ENCODE data around the gene CLDN20.

The CLDN20 gene

DNA sequence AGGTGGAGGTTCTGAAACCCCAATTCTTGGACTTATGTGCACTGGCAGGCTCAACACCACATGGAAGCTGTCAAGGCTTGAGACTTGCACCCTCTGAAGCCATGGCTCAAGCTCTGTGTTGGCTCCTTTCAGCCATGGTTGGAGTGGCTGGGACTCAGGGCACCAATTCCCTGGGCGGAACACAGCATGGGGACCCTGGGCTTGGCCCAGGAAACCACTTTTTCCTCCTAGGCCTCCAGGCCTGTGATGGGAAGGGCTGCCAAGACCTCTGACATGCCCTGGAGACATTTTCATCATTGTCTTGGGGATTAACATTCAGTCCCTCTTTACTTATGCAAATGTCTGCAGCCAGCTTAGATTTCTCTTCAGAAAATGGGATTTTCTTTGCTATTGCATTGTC lies 26.2 kb upstream of the CLDN20 start:
- Histone ChIP-seq H3K27ac (no peak overlapping the region), H3K36me3 (peaks cover 37% of the 10 kb centered on the region), H3K9me3 (ENCODE audit: severe bottlenecking) (peaks cover 6% of the 10 kb centered on the region), H3K27me3 (ENCODE audit: insufficient read depth, low read depth, severe bottlenecking) (no peaks in the 10 kb centered on the region), H3K4me3 (ENCODE audit: low read depth, low read length) (no peak overlapping the region)
- DNase-seq: no peak
- TF ChIP-seq, protein P1, sequence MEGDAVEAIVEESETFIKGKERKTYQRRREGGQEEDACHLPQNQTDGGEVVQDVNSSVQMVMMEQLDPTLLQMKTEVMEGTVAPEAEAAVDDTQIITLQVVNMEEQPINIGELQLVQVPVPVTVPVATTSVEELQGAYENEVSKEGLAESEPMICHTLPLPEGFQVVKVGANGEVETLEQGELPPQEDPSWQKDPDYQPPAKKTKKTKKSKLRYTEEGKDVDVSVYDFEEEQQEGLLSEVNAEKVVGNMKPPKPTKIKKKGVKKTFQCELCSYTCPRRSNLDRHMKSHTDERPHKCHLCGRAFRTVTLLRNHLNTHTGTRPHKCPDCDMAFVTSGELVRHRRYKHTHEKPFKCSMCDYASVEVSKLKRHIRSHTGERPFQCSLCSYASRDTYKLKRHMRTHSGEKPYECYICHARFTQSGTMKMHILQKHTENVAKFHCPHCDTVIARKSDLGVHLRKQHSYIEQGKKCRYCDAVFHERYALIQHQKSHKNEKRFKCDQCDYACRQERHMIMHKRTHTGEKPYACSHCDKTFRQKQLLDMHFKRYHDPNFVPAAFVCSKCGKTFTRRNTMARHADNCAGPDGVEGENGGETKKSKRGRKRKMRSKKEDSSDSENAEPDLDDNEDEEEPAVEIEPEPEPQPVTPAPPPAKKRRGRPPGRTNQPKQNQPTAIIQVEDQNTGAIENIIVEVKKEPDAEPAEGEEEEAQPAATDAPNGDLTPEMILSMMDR (IDR thresholded peaks at IDR 0.05; ENCODE audit: low read depth, low read length): no peak

DNA sequence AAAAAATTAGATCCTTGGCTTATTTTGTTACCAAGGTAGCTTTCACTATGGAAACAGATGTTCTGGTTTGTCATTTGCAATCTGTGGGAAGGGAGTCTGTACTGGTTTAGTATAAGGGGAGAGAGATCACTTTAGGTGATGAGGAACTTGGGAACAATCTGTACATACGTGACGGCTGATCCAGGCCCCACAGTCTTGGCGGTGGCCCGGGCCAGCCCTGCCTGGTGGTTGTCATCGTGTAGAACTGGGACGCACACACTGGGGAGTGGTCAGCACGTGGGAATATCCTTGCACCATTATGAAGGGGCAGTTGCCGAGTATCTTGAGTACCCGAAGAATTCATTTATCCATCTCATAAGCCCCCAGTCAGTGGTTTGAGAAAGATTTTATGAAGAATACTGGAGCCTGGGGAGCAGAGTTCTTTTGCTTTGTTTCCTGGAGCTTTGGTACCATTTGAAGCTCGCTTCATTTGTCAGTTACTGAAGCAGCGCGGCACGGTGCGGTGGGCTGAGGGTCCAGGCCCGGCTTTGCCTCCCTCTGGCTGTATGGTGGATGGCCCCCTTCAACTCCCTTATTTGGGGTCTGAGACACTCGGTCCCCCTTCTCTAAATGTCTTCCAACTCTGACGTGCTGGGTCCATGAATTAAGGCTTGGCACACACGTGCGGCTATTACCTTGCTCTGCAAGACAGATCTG lies 22.8 kb upstream of the CLDN20 start:
- H3K4me3 ChIP-seq (ENCODE audit: low read depth, low read length): no peak overlapping the region

DNA sequence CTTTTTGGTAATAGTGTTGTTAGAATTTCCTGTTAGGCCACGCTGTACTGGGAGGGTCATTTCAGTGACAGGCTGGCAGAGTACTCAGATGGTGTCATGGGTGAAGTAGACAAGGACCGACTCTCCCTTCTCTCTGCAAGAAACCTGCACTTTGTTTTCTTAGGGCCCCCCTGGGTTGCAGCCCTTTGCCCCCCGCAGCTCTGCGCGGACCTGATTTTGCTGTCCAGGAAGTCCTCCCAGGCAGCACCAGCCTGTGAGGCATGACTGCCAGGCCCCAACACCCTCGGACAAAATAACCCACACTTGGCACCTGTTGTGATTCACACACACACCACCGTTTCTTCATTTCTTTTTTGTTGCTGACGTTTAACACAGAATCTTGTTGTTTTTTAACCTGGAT lies 21.8 kb upstream of the CLDN20 start:
- DNase-seq: no peak
- TF ChIP-seq, protein P1 (IDR thresholded peaks at IDR 0.05; ENCODE audit: low read depth, low read length): no peak
- H3K27ac ChIP-seq: no peak overlapping the region
- H3K27me3 ChIP-seq (ENCODE audit: insufficient read depth, low read depth, severe bottlenecking): no peaks in the 10 kb centered on the region
- H3K9me3 ChIP-seq (ENCODE audit: severe bottlenecking): peaks cover 6% of the 10 kb centered on the region
- no peak overlapping the region for H3K4me3 ChIP-seq (ENCODE audit: low read depth, low read length)
- peaks cover 56% of the 10 kb centered on the region for H3K36me3 ChIP-seq

More for the DNA sequence above, 22.8 kb upstream of the CLDN20 start:
- H3K36me3 ChIP-seq: peaks cover 48% of the 10 kb centered on the region
- H3K27me3 ChIP-seq (ENCODE audit: insufficient read depth, low read depth, severe bottlenecking): no peaks in the 10 kb centered on the region
- H3K9me3 ChIP-seq (ENCODE audit: severe bottlenecking): peaks cover 6% of the 10 kb centered on the region
- TF ChIP-seq, protein P1 (IDR thresholded peaks at IDR 0.05; ENCODE audit: low read depth, low read length): no peak
- no peak overlapping the region for H3K27ac ChIP-seq
- no peak for DNase-seq

DNA sequence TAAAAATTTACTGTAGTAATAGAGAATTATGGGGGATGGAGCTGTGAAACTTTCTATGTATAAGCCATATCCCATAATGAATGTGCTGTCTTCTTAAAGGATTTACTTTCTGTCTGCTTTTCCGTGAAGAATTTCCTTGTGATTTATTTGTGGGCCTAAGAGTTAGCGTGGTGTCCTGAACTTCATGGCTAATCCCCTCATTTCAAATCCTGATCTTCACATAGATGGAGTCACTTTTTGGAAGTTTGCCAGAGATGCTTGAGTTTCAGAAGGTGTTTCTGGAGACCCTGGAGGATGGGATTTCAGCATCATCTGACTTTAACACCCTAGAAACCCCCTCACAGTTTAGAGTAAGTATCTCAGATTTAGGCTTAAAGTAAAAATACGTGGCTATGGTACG lies 19.4 kb upstream of the CLDN20 start:
- Histone ChIP-seq H3K9me3 (ENCODE audit: severe bottlenecking) (no peaks in the 10 kb centered on the region), H3K27ac (no peak overlapping the region), H3K36me3 (peaks cover 65% of the 10 kb centered on the region)

DNA sequence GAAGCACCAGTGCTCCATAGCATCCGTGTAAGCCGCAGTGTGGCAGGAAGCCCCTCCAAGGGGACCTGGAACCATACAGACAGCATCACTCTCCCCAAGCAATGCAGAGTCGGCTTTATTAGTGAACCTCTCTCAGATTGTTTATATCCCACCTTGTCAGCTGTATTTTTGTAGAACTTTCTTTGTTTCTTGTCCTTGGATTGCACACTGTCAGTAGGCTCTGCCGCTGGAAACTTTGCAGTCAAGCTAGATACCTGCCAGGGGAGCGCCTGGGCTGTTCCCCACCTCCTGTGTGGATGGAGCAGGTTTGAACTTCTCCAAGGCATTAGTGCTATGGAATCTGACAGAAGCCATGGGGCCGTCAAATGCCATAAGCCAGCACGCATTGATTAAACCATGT lies 18.6 kb upstream of the CLDN20 start:
- no peaks in the 10 kb centered on the region for H3K27me3 ChIP-seq (ENCODE audit: insufficient read depth, low read depth, severe bottlenecking)
- H3K27ac ChIP-seq: no peak overlapping the region
- no peaks in the 10 kb centered on the region for H3K9me3 ChIP-seq (ENCODE audit: severe bottlenecking)
- H3K4me3 ChIP-seq (ENCODE audit: low read depth, low read length): no peak overlapping the region
- DNase-seq: no peak
- TF ChIP-seq, protein P1 (IDR thresholded peaks at IDR 0.05; ENCODE audit: low read depth, low read length): no peak
- H3K36me3 ChIP-seq: peaks cover 69% of the 10 kb centered on the region

More for the DNA sequence above, 19.4 kb upstream of the CLDN20 start:
- Histone ChIP-seq H3K27me3 (ENCODE audit: insufficient read depth, low read depth, severe bottlenecking) (no peaks in the 10 kb centered on the region), H3K4me3 (ENCODE audit: low read depth, low read length) (no peak overlapping the region)
- DNase-seq: no peak
- TF ChIP-seq, protein P1 (IDR thresholded peaks at IDR 0.05; ENCODE audit: low read depth, low read length): no peak

DNA sequence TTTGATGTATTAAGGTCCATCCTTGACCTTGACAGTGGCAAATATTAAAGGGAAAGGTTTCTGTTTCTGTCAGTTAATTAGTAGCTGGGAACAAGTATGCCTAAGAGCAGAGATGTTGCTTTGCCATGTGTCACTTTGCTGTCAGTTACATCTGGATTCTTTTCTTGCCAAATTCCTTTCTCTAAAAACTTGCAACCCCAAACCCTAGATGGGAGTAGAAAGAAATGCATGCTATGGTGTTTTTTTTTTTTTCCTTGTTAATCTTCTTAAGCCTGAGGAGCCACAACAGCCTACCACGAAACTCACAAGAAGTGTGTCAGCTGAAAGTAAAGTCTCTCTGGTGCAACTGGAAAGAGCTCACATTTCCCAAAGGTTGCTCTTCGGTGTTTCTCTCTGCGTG lies 18.0 kb upstream of the CLDN20 start:
- Histone ChIP-seq H3K9me3 (ENCODE audit: severe bottlenecking) (no peaks in the 10 kb centered on the region), H3K27ac (no peak overlapping the region), H3K36me3 (peaks cover 69% of the 10 kb centered on the region), H3K27me3 (ENCODE audit: insufficient read depth, low read depth, severe bottlenecking) (no peaks in the 10 kb centered on the region), H3K4me3 (ENCODE audit: low read depth, low read length) (no peak overlapping the region)
- DNase-seq: no peak
- TF ChIP-seq, protein P1 (IDR thresholded peaks at IDR 0.05; ENCODE audit: low read depth, low read length): no peak
